Stimulated activated CD4-positive, alpha-beta T cell treated with anti-CD3 and anti-CD28 coated beads, Interleukin-1b, Interleukin-23, amount 100 ng/mL, for 1 hour (primary cell): ENCODE data around the gene NSRP1.
"Not testable (repeated sequence)": the region's sequence is repeated elsewhere in the genome, so short reads cannot be mapped to it uniquely, and the experiment has no call there.

ENCODE experiments used
- DNase-seq, 2 donors: peaks; one replicate each; pipeline ENCODE4 v3.0.0-alpha.2; 2020; ENCODE audit warnings: low read depth in 2 of 2

The NSRP1 gene

GRCh38 chr17:30222251-30222650 lies 105.6 kb downstream of the NSRP1 start:
- no peak for DNase-seq

GRCh38 chr17:30222721-30223175 lies 106.1 kb downstream of the NSRP1 start:
- DNase-seq: no peak

GRCh38 chr17:30224419-30224960 lies 107.9 kb downstream of the NSRP1 start:
- DNase-seq: no peak

GRCh38 chr17:30225112-30225511 lies 108.5 kb downstream of the NSRP1 start:
- DNase-seq: no peak

GRCh38 chr17:30225919-30226553 lies 109.4 kb downstream of the NSRP1 start:
- no peak for DNase-seq

GRCh38 chr17:30226878-30227277 lies 110.3 kb downstream of the NSRP1 start:
- DNase-seq: no peak

- DNase-seq: no peak
These were observed 111.4 kb downstream of the NSRP1 start for GRCh38 chr17:30228011-30228410.

- no peak for DNase-seq
These were observed 112.4 kb downstream of the NSRP1 start for GRCh38 chr17:30229012-30229411.

- not testable (repeated sequence) for DNase-seq
These were observed 113.4 kb downstream of the NSRP1 start for GRCh38 chr17:30230009-30230408.

- DNase-seq: no peak
These were observed 114.0 kb downstream of the NSRP1 start for GRCh38 chr17:30230596-30231125.

GRCh38 chr17:30232015-30232823 lies 115.6 kb downstream of the NSRP1 start:
- no peak for DNase-seq

- no peak for DNase-seq
These were observed 116.3 kb downstream of the NSRP1 start for GRCh38 chr17:30232824-30233427.

- DNase-seq: no peak
These were observed 117.7 kb downstream of the NSRP1 start for GRCh38 chr17:30234296-30234695.

- DNase-seq: no peak
These were observed 118.3 kb downstream of the NSRP1 start for GRCh38 chr17:30234964-30235363.

GRCh38 chr17:30235386-30236296 lies 119.0 kb downstream of the NSRP1 start, which contains the start of gene SLC6A4:
SLC6A4 (minus strand) TSS chr17:30235697; CDS start chr17:30221958, 13,739 bp downstream.
- DNase-seq: no peak
